Embryonic facial prominence (tissue), 1 donor: ENCODE results near the gene GPR31.
"Not testable (repeated sequence)": the region's sequence is repeated elsewhere in the genome, so short reads cannot be mapped to it uniquely, and the experiment has no call there.

ENCODE experiments used
- DNase-seq: peaks from one replicate; pipeline ENCODE4 v3.0.0-alpha.2; 2016; ENCODE audit errors: extremely low spot score

GPR31 gene, protein sequence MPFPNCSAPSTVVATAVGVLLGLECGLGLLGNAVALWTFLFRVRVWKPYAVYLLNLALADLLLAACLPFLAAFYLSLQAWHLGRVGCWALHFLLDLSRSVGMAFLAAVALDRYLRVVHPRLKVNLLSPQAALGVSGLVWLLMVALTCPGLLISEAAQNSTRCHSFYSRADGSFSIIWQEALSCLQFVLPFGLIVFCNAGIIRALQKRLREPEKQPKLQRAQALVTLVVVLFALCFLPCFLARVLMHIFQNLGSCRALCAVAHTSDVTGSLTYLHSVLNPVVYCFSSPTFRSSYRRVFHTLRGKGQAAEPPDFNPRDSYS

GRCh38 chr6:167157863-167158262 lies at the start of gene GPR31:
GPR31 (minus strand) TSS chr6:167157980; CDS start chr6:167157831, 149 bp downstream.
- DNase-seq, result no peak

DNA sequence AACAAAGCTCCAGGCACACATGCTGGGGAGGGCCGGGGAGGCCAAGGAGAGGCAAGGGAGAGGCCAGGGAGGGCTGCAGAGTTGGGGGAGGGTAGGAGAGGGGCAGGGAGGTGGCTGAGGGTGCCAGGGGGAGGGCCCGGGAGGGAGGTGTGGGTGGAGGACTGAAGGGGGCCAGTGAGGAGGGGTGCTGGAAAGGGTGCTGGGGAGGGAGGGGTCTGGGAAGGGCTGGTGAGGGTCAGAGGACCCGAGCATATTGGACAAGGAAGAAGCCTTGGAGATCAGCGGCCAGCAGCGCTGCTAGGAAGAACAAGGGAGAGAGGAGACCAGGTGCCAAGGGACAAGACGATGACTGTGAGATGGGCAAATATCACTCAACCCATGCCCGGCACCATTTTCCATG lies 49.7 kb upstream of the GPR31 start:
- DNase-seq, result no peak

GRCh38 chr6:167205316-167205715 lies 47.5 kb upstream of the GPR31 start:
- DNase-seq, result not testable (repeated sequence)

DNA sequence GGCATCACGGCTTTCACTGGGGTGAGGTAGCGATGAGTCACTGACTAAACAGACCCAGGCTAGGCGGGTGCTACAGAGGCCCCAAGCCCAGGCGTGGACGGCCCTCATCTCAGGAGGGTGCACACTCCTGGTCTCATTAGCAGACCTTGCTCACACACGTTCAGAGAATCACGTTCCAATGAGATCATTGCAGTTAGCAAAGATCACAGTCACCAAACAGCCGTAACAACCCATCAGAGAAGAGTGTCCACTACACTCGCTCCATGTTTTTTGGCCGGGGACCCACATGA lies 46.2 kb upstream of the GPR31 start:
- not testable (repeated sequence) for DNase-seq

DNA sequence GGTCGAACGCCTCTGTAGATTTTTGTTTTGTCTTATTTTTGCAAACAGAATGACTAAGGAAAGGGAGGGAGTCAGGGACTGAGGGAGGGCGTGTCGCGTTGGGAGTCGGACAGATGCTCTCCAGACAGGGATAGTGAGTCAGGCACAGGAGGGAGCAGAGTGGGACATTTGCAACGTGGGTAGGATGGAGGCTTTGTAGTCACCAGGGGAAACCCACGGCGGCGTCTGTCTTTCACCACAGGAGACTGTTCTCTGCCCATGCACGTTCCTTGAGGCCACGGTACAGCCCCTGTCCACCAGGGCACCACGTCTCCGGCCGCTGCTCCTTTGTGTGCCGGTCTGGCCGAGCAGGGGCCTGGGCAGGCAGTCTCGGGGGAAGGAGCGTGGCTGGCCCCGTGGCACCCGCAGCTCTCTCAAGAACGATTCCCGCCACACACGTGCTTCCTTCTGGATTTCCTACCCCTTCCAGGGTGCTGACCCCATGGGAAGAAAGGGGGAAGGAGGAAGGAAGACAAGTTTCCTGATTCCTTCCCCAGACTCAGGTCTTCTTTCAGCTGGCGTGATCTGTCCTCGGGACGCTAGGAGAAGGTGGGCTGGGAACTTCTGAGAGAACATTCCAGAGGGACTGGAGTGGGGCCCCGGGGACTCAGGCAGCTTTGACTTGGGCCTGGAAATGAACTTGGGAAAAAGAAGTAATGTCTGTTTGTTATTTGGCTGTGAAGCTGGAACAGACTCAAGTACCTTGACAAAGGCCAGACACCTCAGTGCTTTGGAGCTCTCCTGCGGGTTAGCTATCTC lies 45.7 kb upstream of the GPR31 start:
- not testable (repeated sequence) for DNase-seq

GRCh38 chr6:167202613-167203012 lies 44.8 kb upstream of the GPR31 start:
- DNase-seq, result not testable (repeated sequence)

DNA sequence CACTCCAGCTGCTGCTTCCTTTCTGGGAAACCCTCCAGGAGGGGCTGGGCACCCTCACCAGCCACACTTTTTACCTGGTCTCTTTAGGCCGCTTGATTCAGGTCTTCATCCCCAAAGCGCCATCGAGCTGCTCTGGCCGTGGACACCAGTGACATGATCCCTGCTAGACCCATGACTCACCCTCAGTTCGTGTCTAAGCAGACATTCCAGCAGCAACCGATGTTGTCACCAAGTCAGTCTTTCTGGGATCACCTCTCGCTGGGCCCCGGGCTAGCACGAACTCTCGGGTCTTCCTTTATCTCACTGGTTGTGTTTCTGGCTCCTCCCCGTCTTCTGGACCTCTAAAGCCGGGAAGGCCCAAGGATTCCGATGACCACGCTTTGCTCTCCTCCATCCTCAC lies 43.0 kb upstream of the GPR31 start:
- no peak for DNase-seq

- DNase-seq, result not testable (repeated sequence)
Measured at GRCh38 chr6:167195941-167196610, 38.3 kb upstream of the GPR31 start.

- DNase-seq, result not testable (repeated sequence)
Measured at GRCh38 chr6:167193515-167194125, 35.8 kb upstream of the GPR31 start.

GRCh38 chr6:167191043-167191583 lies 33.3 kb upstream of the GPR31 start:
- not testable (repeated sequence) for DNase-seq

GRCh38 chr6:167187275-167187674 lies 29.5 kb upstream of the GPR31 start:
- DNase-seq, result not testable (repeated sequence)

DNA sequence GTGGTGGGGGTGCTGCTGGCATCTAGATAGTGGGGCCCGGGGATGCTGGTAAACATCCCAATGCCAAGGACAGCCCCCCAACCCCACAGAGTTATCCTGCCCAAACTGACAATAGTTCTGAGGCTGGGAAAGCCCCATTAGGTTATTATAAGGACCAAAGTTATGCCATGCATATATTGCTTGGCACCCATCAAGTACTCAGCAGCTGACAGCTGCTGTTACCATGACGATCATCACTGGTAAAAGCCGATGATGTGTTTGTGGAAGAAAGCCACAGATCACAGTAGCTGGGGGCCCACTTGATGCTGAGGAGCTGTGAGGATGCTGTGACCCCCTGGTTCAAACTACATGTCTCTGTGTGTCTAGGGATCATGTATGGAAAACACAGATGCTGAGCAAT lies 27.3 kb upstream of the GPR31 start:
- not testable (repeated sequence) for DNase-seq

- DNase-seq, result not testable (repeated sequence)
Measured at GRCh38 chr6:167182913-167183314, 25.1 kb upstream of the GPR31 start.

DNA sequence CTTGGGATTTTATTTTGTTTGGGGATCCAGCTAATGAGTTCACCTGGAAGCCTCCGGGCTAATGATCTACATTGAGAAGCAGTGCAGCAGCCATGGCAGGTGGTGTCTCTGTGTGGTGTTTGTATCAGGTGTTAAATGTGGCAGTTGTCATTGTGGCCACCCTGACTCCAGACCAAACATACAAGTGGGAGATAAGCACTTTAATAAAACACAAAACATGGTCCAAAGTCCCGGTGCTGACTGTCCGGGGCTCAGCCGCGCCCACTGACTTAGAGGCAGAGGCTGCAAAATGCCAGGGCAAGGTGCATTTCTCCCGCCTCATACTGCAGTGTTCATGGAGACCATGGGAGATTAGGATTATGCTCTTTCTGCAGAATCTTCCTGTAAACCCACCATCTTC lies 23.6 kb upstream of the GPR31 start:
- not testable (repeated sequence) for DNase-seq

DNA sequence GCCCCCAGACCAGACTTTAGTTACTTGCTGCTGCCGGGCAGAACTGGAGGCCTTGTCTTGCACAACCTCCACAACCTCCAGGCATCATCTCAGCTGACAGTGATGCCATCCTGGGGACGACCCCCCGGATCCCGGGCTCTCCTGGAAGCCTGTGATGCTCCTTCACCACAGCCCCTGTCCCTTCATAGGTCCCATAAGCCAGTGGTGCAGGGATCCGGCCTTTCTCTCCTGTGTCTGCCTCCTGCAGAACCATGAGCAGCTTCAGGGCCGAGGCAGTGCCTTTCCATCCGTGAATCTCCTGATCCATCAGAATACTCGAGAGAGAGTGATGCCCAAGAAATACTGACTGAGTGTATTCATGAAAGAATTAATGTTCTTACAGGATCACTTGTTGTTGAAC lies 22.3 kb upstream of the GPR31 start:
- not testable (repeated sequence) for DNase-seq

GRCh38 chr6:167178896-167179655 lies 21.3 kb upstream of the GPR31 start:
- not testable (repeated sequence) for DNase-seq

DNA sequence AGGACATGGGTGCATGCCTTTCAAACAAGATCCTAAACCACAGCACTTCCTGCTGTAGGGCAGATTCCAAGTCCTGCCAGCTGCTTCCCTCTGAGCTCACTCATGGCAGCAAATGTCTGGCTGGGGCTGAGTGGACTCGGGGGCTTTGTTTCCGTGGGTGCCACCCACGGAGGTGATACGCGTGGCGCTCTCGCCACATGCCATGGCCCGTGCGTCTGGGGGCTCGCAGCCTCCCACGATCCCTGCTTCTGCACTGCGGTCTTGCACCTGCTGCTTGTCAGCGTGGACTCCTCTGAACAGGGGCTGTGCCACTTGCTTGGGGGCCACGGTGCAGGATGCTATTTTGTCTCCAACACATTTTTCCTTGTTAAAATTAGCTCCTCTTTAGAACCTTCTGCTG lies 19.5 kb upstream of the GPR31 start:
- DNase-seq, result not testable (repeated sequence)

GRCh38 chr6:167172011-167172410 lies 14.2 kb upstream of the GPR31 start:
- not testable (repeated sequence) for DNase-seq

GRCh38 chr6:167171300-167171699 lies 13.5 kb upstream of the GPR31 start:
- not testable (repeated sequence) for DNase-seq

- DNase-seq, result not testable (repeated sequence)
Measured at GRCh38 chr6:167169867-167170266, 12.1 kb upstream of the GPR31 start.

DNA sequence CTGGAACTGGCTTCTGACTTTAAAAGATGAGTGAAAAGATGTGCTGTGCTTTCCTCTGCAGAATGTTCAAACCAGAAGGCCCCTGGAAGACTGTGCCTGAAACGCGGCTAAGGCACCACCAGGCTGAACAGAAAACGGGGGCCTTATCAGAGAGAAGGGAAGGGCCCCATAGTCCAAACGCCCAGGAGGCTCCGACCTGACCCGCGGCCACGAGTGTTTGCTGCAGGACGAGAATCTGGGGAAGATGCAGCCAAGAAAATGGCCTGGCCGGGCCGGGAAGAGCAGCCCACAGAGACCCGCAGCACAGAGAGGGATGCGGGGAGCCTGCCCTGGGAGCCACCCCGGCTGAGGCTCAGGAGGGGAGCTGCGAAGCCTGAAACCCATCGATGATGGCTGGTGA lies 10.5 kb upstream of the GPR31 start:
- DNase-seq, result not testable (repeated sequence)
